ENCODE data around the gene MRPL53. TPM values are rescaled to one million over a fixed set of nuclear protein-coding genes. Genes with fewer than 3 reads are reported as not detected.
"Not testable (repeated sequence)": the region's sequence is repeated elsewhere in the genome, so short reads cannot be mapped to it uniquely, and the experiment has no call there.

MRPL53 gene
- total RNA-seq, 4 donors from 2014 or later: 15.0 to 49.4 (median 40.9) TPM

GRCh38 chr2:74488643-74489481 lies 16.4 kb upstream of the MRPL53 start:
- intact Hi-C loops (cut with DNase I): no loop called here
- Histone ChIP-seq H3K4me3 (replicated peaks in 1 of 3) (no peak overlapping the region), H3K4me1 (peaks cover under 1 to 4% of the 10 kb centered on the region in 2 donors), H3K9me3 (no peaks in the 10 kb centered on the region), H3K36me3 (peaks cover 29 to 48% of the 10 kb centered on the region in 2 donors), H3K27me3 (no peaks in the 10 kb centered on the region), H3K27ac (no peak overlapping the region)
- DNase-seq: no peak
- 88 to 91% methylated on average over 9 of the region's 9 CpGs for WGBS, 2 donors
- no peak for TF ChIP-seq POLR2A (IDR thresholded peaks at IDR 0.05)
- no peak for TF ChIP-seq CTCF (IDR thresholded peaks at IDR 0.05)

- TF ChIP-seq CTCF (IDR thresholded peaks at IDR 0.05): no peak
- TF ChIP-seq POLR2A (IDR thresholded peaks at IDR 0.05): no peak
- no peaks in the 10 kb centered on the region for H3K27me3 ChIP-seq
- no peak overlapping the region for H3K4me3 ChIP-seq (replicated peaks in 1 of 3)
- 92 to 100% methylated on average over 2 of the region's 2 CpGs for WGBS, 2 donors
- no peaks in the 10 kb centered on the region for H3K9me3 ChIP-seq
- intact Hi-C loops (cut with DNase I): no loop called here
- H3K36me3 ChIP-seq: peaks cover 17 to 22% of the 10 kb centered on the region in 2 donors
- peaks cover 18 to 20% of the 10 kb centered on the region in 2 donors for H3K4me1 ChIP-seq
- H3K27ac ChIP-seq: no peak overlapping the region
- no peak for DNase-seq
These were observed 13.7 kb upstream of the MRPL53 start for GRCh38 chr2:74486141-74486540.

- not testable (repeated sequence) for H3K9me3 ChIP-seq, DNase-seq, H3K27me3 ChIP-seq, H3K36me3 ChIP-seq
- intact Hi-C loops (cut with DNase I): loop anchor here (2.0 kb wide), 1 partner anchor 105 kb away; no protein-coding TSS in a partner anchor
- H3K27ac ChIP-seq: peak overlapping the region in 1 of 3 donors; percentile 87
- H3K4me3 ChIP-seq (replicated peaks in 1 of 3): peak overlapping the region in 1 of 3 donors; percentile 87
- H3K4me1 ChIP-seq: peaks cover 22 to 27% of the 10 kb centered on the region in 2 donors
- WGBS, 2 donors: 80 to 82% methylated on average over 19 of the region's 19 CpGs
These were observed 11.2 kb upstream of the MRPL53 start for GRCh38 chr2:74483675-74484164.

GRCh38 chr2:74482801-74483674 lies 10.6 kb upstream of the MRPL53 start, which contains the start of the genes CCDC142 and TTC31:
CCDC142 (minus strand) TSS chr2:74482998; CDS start chr2:74482837, 161 bp downstream.
TTC31 (plus strand) TSS chr2:74483081; CDS start chr2:74483096, 15 bp downstream.
- intact Hi-C loops (cut with DNase I): no loop called here
- Histone ChIP-seq H3K27me3 (no peaks in the 10 kb centered on the region), H3K9me3 (no peaks in the 10 kb centered on the region), H3K4me1 (peaks cover 22 to 27% of the 10 kb centered on the region in 2 donors), H3K4me3 (replicated peaks in 1 of 3) (peak within 1 kb of the TSS; percentile 49 to 87 (median 84)), H3K27ac (peak within 1 kb of the TSS; percentile 38 to 91 (median 87)), H3K36me3 (peaks cover 0 to 8% of the 10 kb centered on the region in 2 donors)
- TF ChIP-seq CTCF (IDR thresholded peaks at IDR 0.05) (peak; percentile 52 to 95 (median 88)), POLR2A (IDR thresholded peaks at IDR 0.05) (peak in 1 of 2 donors; percentile 54)
- DNase-seq: peak; percentile 97 to 98
- WGBS, 2 donors: 1% methylated on average over 30 to 38 of the region's 50 CpGs
